HL-60 (cell line): ENCODE measurements around the gene GLRA1.

Experiments
- POLR2AphosphoS5 ChIP-seq: IDR thresholded peaks from 2 replicates; pipeline ENCODE4 v1.6.1; 2012; ENCODE audit warnings: low read depth
- TF ChIP-seq, protein P1 (sequence below): IDR thresholded peaks from one replicate; pipeline ENCODE4 v1.5.1; 2011; ENCODE audit warnings: low read length, control low read depth, inconsistent platforms; ENCODE audit not compliant: insufficient read depth

DNA sequence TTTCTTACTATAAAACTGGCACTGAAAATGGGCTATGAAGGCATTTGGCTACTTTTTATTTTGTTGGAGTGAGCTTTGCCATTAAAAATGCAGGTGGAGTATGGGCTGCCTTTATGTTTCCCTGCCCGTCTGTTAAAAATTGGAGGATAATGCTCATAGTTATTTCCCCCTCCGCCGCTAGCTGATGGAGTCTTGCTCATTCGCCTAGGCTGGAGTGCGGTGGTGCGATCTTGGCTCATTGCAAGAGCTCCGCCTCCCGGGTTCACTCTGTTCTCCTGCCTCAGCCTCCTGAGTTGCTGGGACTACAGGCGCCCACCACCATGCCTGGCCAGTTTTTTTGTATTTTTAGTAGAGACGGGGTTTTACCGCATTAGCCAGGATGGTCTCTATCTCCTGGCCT lies 144.3 kb downstream of the GLRA1 start:
- TF ChIP-seq, protein P1, sequence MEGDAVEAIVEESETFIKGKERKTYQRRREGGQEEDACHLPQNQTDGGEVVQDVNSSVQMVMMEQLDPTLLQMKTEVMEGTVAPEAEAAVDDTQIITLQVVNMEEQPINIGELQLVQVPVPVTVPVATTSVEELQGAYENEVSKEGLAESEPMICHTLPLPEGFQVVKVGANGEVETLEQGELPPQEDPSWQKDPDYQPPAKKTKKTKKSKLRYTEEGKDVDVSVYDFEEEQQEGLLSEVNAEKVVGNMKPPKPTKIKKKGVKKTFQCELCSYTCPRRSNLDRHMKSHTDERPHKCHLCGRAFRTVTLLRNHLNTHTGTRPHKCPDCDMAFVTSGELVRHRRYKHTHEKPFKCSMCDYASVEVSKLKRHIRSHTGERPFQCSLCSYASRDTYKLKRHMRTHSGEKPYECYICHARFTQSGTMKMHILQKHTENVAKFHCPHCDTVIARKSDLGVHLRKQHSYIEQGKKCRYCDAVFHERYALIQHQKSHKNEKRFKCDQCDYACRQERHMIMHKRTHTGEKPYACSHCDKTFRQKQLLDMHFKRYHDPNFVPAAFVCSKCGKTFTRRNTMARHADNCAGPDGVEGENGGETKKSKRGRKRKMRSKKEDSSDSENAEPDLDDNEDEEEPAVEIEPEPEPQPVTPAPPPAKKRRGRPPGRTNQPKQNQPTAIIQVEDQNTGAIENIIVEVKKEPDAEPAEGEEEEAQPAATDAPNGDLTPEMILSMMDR: no peak
- no peak for TF ChIP-seq POLR2AphosphoS5
